Measurements from ENCODE around the gene PDE11A.

Gene PDE11A

GRCh38 chr2:177881008-177881747, 191.4 kb downstream of the PDE11A start:
- no peak for TF ChIP-seq CTCF (IDR thresholded peaks at IDR 0.05; ENCODE audit: extremely low read depth, insufficient read depth, missing control alignments)
- in situ Hi-C loops (cut with MboI; ENCODE audit: low pct_unique_long_range_greater_than_20kb, low sequenced_read_pairs, unreplicated experiment) = no loop called here
- no peak for DNase-seq (ENCODE audit: low spot score)

GRCh38 chr2:177880285-177880684, 192.3 kb downstream of the PDE11A start:
- no peak for DNase-seq (ENCODE audit: low spot score)
- TF ChIP-seq CTCF (IDR thresholded peaks at IDR 0.05; ENCODE audit: extremely low read depth, insufficient read depth, missing control alignments) = no peak
- in situ Hi-C loops (cut with MboI; ENCODE audit: low pct_unique_long_range_greater_than_20kb, low sequenced_read_pairs, unreplicated experiment) = no loop called here

GRCh38 chr2:177876950-177877349, 195.6 kb downstream of the PDE11A start:
- no peak for TF ChIP-seq CTCF (IDR thresholded peaks at IDR 0.05; ENCODE audit: extremely low read depth, insufficient read depth, missing control alignments)
- DNase-seq (ENCODE audit: low spot score) = no peak
- in situ Hi-C loops (cut with MboI; ENCODE audit: low pct_unique_long_range_greater_than_20kb, low sequenced_read_pairs, unreplicated experiment) = no loop called here

GRCh38 chr2:177874686-177875085, 197.9 kb downstream of the PDE11A start:
- no peak for TF ChIP-seq CTCF (IDR thresholded peaks at IDR 0.05; ENCODE audit: extremely low read depth, insufficient read depth, missing control alignments)
- no peak for DNase-seq (ENCODE audit: low spot score)
- in situ Hi-C loops (cut with MboI; ENCODE audit: low pct_unique_long_range_greater_than_20kb, low sequenced_read_pairs, unreplicated experiment) = no loop called here

GRCh38 chr2:177873915-177874314, 198.7 kb downstream of the PDE11A start:
- no peak for DNase-seq (ENCODE audit: low spot score)
- TF ChIP-seq CTCF (IDR thresholded peaks at IDR 0.05; ENCODE audit: extremely low read depth, insufficient read depth, missing control alignments) = no peak
- in situ Hi-C loops (cut with MboI; ENCODE audit: low pct_unique_long_range_greater_than_20kb, low sequenced_read_pairs, unreplicated experiment) = no loop called here

GRCh38 chr2:177872286-177872685, 200.3 kb downstream of the PDE11A start:
- no peak for DNase-seq (ENCODE audit: low spot score)
- in situ Hi-C loops (cut with MboI; ENCODE audit: low pct_unique_long_range_greater_than_20kb, low sequenced_read_pairs, unreplicated experiment) = no loop called here
- no peak for TF ChIP-seq CTCF (IDR thresholded peaks at IDR 0.05; ENCODE audit: extremely low read depth, insufficient read depth, missing control alignments)

Data from GM13977 (cell line).